DMS53 (cell line): Measurements from ENCODE around the gene EXOSC2.
A peak's percentile ranks its signal among the peaks of the same experiment; 100 is the strongest.

Experiments
- DNase-seq: peaks from one replicate; lab custom pipeline; 2025; lab: John Stamatoyannopoulos, UW

EXOSC2 gene

GRCh38 chr9:130693426-130694191, at the start of gene EXOSC2:
Gene EXOSC2, plus strand, starts transcription at chr9:130693780. Its CDS starts 12 bp downstream, at chr9:130693792.
- DNase-seq: peak; percentile 99

GRCh38 chr9:130651221-130651620, 42.4 kb upstream of the EXOSC2 start:
- DNase-seq: no peak

- DNase-seq: peak; percentile 95
Observed at GRCh38 chr9:130651752-130652151, 41.8 kb upstream of the EXOSC2 start.

- no peak for DNase-seq
Observed at GRCh38 chr9:130654879-130655278, 38.7 kb upstream of the EXOSC2 start.

GRCh38 chr9:130658893-130659698, 34.5 kb upstream of the EXOSC2 start:
- no peak for DNase-seq

GRCh38 chr9:130659699-130660248, 33.8 kb upstream of the EXOSC2 start:
- peak; percentile 23 for DNase-seq

GRCh38 chr9:130660326-130660682, 33.3 kb upstream of the EXOSC2 start:
- no peak for DNase-seq

- peak; percentile 36 for DNase-seq
Observed at GRCh38 chr9:130660683-130661450, 32.7 kb upstream of the EXOSC2 start.

GRCh38 chr9:130661451-130662098, 32.0 kb upstream of the EXOSC2 start:
- peak; percentile 42 for DNase-seq

GRCh38 chr9:130662099-130662969, 31.2 kb upstream of the EXOSC2 start:
- peak; percentile 58 for DNase-seq

GRCh38 chr9:130662970-130663257, 30.7 kb upstream of the EXOSC2 start:
- peak; percentile 59 for DNase-seq

GRCh38 chr9:130663258-130663976, 30.2 kb upstream of the EXOSC2 start:
- DNase-seq: peak; percentile 59

GRCh38 chr9:130663977-130664250, 29.7 kb upstream of the EXOSC2 start:
- no peak for DNase-seq

GRCh38 chr9:130664251-130665028, 29.1 kb upstream of the EXOSC2 start, which contains the start of gene PRDM12:
Gene PRDM12, plus strand, starts transcription at chr9:130664594. Its CDS starts 60 bp downstream, at chr9:130664654.
- peak; percentile 64 for DNase-seq

GRCh38 chr9:130665029-130665430, 28.6 kb upstream of the EXOSC2 start:
- DNase-seq: no peak

- DNase-seq: peak; percentile 51
Observed at GRCh38 chr9:130665431-130666392, 27.9 kb upstream of the EXOSC2 start.

- DNase-seq: peak; percentile 32
Observed at GRCh38 chr9:130666393-130667119, 27.0 kb upstream of the EXOSC2 start.

- DNase-seq: no peak
Observed at GRCh38 chr9:130667120-130667435, 26.5 kb upstream of the EXOSC2 start.
